CD4-positive, CD25-positive, alpha-beta regulatory T cell (primary cell): Measurements from ENCODE around the gene HDHD5. TPM values are rescaled to one million over a fixed set of nuclear protein-coding genes. Genes with fewer than 3 reads are reported as not detected.
"Not testable (repeated sequence)": the region's sequence is repeated elsewhere in the genome, so short reads cannot be mapped to it uniquely, and the experiment has no call there.

ENCODE experiments used
- ATAC-seq, 2 donors: fragments of 150-1000 bp; cut with Tn5 transposase; one replicate each; pipeline ENCODE4 v1.10.0; 2021; ENCODE audit warnings: low read depth in 2 of 2, moderate number of reproducible peaks in 2 of 2, moderate library complexity in 1 of 2
- DNase-seq, 3 donors: peaks; one replicate each; pipeline versions ENCODE4 v3.0.0 to v3.0.0-alpha.2; 2012 to 2022; ENCODE audit warnings: mixed read lengths in 1 of 3
- H3K27ac ChIP-seq: one replicate; pipeline ENCODE4 v1.7.0; 2013; ENCODE audit warnings: mild to moderate bottlenecking, low read length; ENCODE audit not compliant: insufficient read depth, poor library complexity, severe bottlenecking
- H3K27me3 ChIP-seq: one replicate; pipeline ENCODE4 v1.7.0; 2013; ENCODE audit warnings: low read length; ENCODE audit not compliant: control insufficient read depth, insufficient read depth
- H3K36me3 ChIP-seq: one replicate; pipeline ENCODE4 v1.7.0; 2013; ENCODE audit warnings: mild to moderate bottlenecking, low read length, moderate library complexity; ENCODE audit not compliant: control insufficient read depth, insufficient read depth
- H3K4me1 ChIP-seq: 2 replicates; pipeline ENCODE4 v1.7.0; 2013; ENCODE audit warnings: mild to moderate bottlenecking, low read length; ENCODE audit not compliant: insufficient read depth, control insufficient read depth, poor library complexity, severe bottlenecking
- H3K4me3 ChIP-seq: one replicate; pipeline ENCODE4 v1.7.0; 2013; ENCODE audit warnings: low read depth, mild to moderate bottlenecking, low read length, moderate library complexity
- H3K9me3 ChIP-seq, 2 experiments: 1 replicate in 1 of 2; 2 replicates in 1 of 2; pipeline ENCODE4 v1.7.0; 2013; ENCODE audit warnings: low read length in 2 of 2, mild to moderate bottlenecking in 1 of 2, moderate library complexity in 1 of 2; ENCODE audit not compliant: control insufficient read depth in 2 of 2
- H3K27ac Mint-ChIP-seq, 3 donors: one replicate each; pipeline ENCODE4 v1.8.0; 2020 to 2022; ENCODE audit warnings: mild to moderate bottlenecking in 3 of 3, mixed read lengths in 3 of 3, moderate library complexity in 2 of 3
- H3K27me3 Mint-ChIP-seq: one replicate; pipeline ENCODE4 v1.8.0; 2022; ENCODE audit warnings: mild to moderate bottlenecking, mixed read lengths
- H3K36me3 Mint-ChIP-seq: one replicate; pipeline ENCODE4 v1.8.0; 2020; ENCODE audit warnings: mixed read lengths
- H3K4me1 Mint-ChIP-seq, 4 donors: one replicate each; pipeline ENCODE4 v1.8.0; 2020 to 2022; ENCODE audit warnings: mixed read lengths in 4 of 4, mild to moderate bottlenecking in 1 of 4
- H3K4me3 Mint-ChIP-seq, 4 donors: one replicate each; pipeline ENCODE4 v1.8.0; 2020 to 2022; ENCODE audit warnings: mild to moderate bottlenecking in 4 of 4, mixed read lengths in 4 of 4, moderate library complexity in 3 of 4
- H3K9me3 Mint-ChIP-seq, 7 donors: one replicate each; pipeline ENCODE4 v1.8.0; 2020 to 2022; ENCODE audit warnings: mixed read lengths in 7 of 7, mild to moderate bottlenecking in 3 of 7, moderate library complexity in 2 of 7
- polyA plus RNA-seq, 4 donors: library from polyadenylated mRNA; unstranded; fragments of 300-500 nt; fragmentation: Illumina TruSeq; gene quantifications; one replicate each; pipeline ENCODE4 v1.2.3, GENCODE V29; 2021
- total RNA-seq: library from RNA; stranded (reverse); gene quantifications from one replicate; pipeline ENCODE4 v1.2.3, GENCODE V29; 2022

HDHD5 gene
- total and polyA plus RNA-seq, 5 donors from 2014 or later, result 17.7 to 46.8 (median 44.3) TPM

GRCh38 chr22:17149076-17149815 lies 9.8 kb downstream of the HDHD5 start:
- Mint-ChIP-seq H3K4me3 (no peak overlapping the region), H3K27ac (no peak overlapping the region), H3K36me3 (peaks cover 3% of the 10 kb centered on the region), H3K27me3 (no peaks in the 10 kb centered on the region), H3K4me1 (peaks cover 0 to 19% (median 9%) of the 10 kb centered on the region in 4 donors), H3K9me3 (no peaks in the 10 kb centered on the region)
- Histone ChIP-seq H3K27ac (no peak overlapping the region), H3K4me3 (no peak overlapping the region), H3K4me1 (no peaks in the 10 kb centered on the region), H3K27me3 (no peaks in the 10 kb centered on the region), H3K9me3 (no peaks in the 10 kb centered on the region), H3K36me3 (peaks cover 13% of the 10 kb centered on the region)
- ATAC-seq, result no peak
- DNase-seq, result no peak

DNA sequence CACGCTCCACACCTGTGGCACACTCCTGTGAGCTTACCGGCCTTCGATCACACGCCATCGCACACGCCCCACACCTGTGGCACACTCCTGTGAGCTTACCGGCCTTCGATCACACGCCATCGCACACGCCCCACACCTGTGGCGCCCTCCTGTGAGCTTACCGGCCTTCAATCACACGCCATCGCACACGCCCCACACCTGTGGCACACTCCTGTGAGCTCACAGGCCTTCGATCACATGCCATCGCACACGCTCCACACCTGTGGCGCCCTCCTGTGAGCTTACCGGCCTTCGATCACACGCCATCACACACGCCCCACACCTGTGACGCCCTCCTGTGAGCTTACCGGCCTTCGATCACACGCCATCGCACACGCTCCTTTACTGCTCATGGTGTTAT lies 11.6 kb downstream of the HDHD5 start:
- H3K9me3 ChIP-seq, ATAC-seq, H3K27ac ChIP-seq, H3K4me3 Mint-ChIP-seq, H3K27me3 ChIP-seq, DNase-seq, H3K4me3 ChIP-seq, H3K27me3 Mint-ChIP-seq, H3K4me1 ChIP-seq, H3K9me3 Mint-ChIP-seq: not testable (repeated sequence)
- H3K36me3 Mint-ChIP-seq, result peaks cover 14% of the 10 kb centered on the region
- H3K36me3 ChIP-seq, result peaks cover 25% of the 10 kb centered on the region
- peaks cover 0 to 11% (median 5%) of the 10 kb centered on the region in 4 donors for H3K4me1 Mint-ChIP-seq
- H3K27ac Mint-ChIP-seq, result peak overlapping the region in 1 of 3 donors; percentile 52

GRCh38 chr22:17145021-17145680 lies 13.9 kb downstream of the HDHD5 start:
- no peaks in the 10 kb centered on the region for H3K27me3 Mint-ChIP-seq
- no peaks in the 10 kb centered on the region for H3K9me3 Mint-ChIP-seq
- Histone ChIP-seq H3K4me1 (no peaks in the 10 kb centered on the region), H3K27me3 (no peaks in the 10 kb centered on the region), H3K27ac (no peak overlapping the region), H3K36me3 (peaks cover 36% of the 10 kb centered on the region), H3K9me3 (no peaks in the 10 kb centered on the region), H3K4me3 (no peak overlapping the region)
- H3K27ac Mint-ChIP-seq, result peak overlapping the region in 1 of 3 donors; percentile 38
- H3K4me3 Mint-ChIP-seq, result no peak overlapping the region
- H3K36me3 Mint-ChIP-seq, result peaks cover 21% of the 10 kb centered on the region
- no peak for DNase-seq
- ATAC-seq, result no peak
- H3K4me1 Mint-ChIP-seq, result no peaks in the 10 kb centered on the region

- H3K9me3 ChIP-seq, result no peaks in the 10 kb centered on the region
- Mint-ChIP-seq H3K4me3 (no peak overlapping the region), H3K36me3 (peaks cover 25% of the 10 kb centered on the region), H3K4me1 (no peaks in the 10 kb centered on the region), H3K27ac (no peak overlapping the region), H3K9me3 (no peaks in the 10 kb centered on the region), H3K27me3 (no peaks in the 10 kb centered on the region)
- DNase-seq (no peak), ATAC-seq (no peak)
- H3K4me1 ChIP-seq, result no peaks in the 10 kb centered on the region
- H3K4me3 ChIP-seq, result no peak overlapping the region
- peaks cover 35% of the 10 kb centered on the region for H3K36me3 ChIP-seq
- H3K27ac ChIP-seq, result no peak overlapping the region
- H3K27me3 ChIP-seq, result no peaks in the 10 kb centered on the region
Measured at GRCh38 chr22:17143826-17144225, 15.3 kb downstream of the HDHD5 start.

GRCh38 chr22:17143101-17143500 lies 16.0 kb downstream of the HDHD5 start:
- no peaks in the 10 kb centered on the region for H3K9me3 ChIP-seq
- no peaks in the 10 kb centered on the region for H3K27me3 Mint-ChIP-seq
- H3K27ac Mint-ChIP-seq, result peak overlapping the region in 1 of 3 donors; percentile 46
- ATAC-seq, result no peak
- no peaks in the 10 kb centered on the region for H3K9me3 Mint-ChIP-seq
- H3K4me1 Mint-ChIP-seq, result no peaks in the 10 kb centered on the region
- H3K27ac ChIP-seq, result no peak overlapping the region
- no peak overlapping the region for H3K4me3 Mint-ChIP-seq
- no peaks in the 10 kb centered on the region for H3K4me1 ChIP-seq
- H3K4me3 ChIP-seq, result no peak overlapping the region
- DNase-seq, result no peak
- H3K27me3 ChIP-seq, result no peaks in the 10 kb centered on the region
- H3K36me3 Mint-ChIP-seq, result peaks cover 30% of the 10 kb centered on the region
- peaks cover 39% of the 10 kb centered on the region for H3K36me3 ChIP-seq

DNA sequence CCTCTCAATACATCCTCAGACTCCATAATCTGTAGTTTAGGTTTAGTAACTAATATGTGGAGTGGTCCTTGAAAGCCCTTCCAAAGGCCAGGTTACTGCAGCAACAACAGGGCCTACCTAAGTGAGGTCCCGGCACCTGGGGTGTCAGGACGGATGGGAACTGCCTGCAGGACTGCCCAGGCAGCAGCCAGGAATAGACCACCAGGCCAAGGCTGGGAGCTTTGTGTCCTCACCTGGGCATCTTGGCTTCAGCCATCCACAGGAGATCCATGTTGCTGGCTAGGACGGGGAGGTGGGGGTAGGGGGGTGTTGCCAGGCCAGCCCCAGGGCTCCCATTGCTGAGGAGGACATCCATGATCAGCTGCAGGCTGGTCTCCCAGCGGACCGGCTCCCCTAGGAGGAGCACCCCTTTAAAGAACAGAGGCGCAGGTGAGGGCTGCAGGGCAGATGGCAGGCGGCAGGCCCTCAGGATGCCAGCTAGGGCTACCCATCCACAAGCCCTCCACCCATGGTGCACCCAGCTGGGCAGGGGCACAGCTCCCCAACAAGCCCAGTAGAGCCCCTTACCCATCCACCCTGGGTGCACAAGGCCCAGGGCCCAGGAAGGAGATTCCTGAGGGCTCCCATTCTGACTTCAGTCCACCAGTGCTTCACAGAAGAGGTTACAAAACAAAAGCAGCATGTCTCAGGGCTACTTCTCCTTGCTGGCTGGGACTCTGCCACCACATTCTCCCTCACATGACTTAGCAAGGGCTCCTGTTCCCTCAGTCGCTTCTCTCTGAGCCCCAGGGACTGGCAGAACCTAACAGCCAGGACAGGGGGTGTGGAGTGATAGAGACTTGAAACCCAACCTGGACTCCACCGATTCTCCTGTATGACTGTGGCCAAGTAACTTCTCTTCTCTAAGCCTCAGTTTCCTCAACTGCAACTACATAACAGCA lies 18.0 kb downstream of the HDHD5 start:
- Histone ChIP-seq H3K36me3 (peaks cover 47% of the 10 kb centered on the region), H3K4me1 (no peaks in the 10 kb centered on the region), H3K27ac (no peak overlapping the region), H3K9me3 (no peaks in the 10 kb centered on the region), H3K27me3 (no peaks in the 10 kb centered on the region), H3K4me3 (no peak overlapping the region)
- Mint-ChIP-seq H3K27me3 (no peaks in the 10 kb centered on the region), H3K4me3 (no peak overlapping the region), H3K27ac (no peak overlapping the region), H3K9me3 (no peaks in the 10 kb centered on the region), H3K4me1 (no peaks in the 10 kb centered on the region), H3K36me3 (peaks cover 36% of the 10 kb centered on the region)
- DNase-seq, result no peak
- no peak for ATAC-seq

DNA sequence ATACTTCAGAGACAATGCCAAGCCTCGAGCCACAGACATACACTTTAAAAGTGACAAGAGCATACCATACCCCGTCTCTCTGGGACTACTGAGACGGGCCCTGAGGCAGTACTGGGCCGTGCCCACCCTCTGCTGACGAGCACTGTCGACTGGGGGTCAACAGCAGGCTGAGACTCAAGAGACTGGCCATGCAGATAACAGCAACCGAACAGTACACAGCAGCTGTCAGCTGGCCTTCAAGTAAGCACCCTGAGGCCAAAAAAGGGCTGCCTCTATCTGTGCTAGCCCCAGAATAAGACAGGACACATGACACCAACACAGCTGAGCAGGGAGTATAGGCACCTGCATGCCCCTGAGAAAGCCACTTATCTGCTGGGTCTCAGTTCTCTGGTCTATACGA lies 19.1 kb downstream of the HDHD5 start:
- no peak for DNase-seq
- Mint-ChIP-seq H3K27me3 (no peaks in the 10 kb centered on the region), H3K4me1 (no peaks in the 10 kb centered on the region), H3K27ac (no peak overlapping the region), H3K36me3 (peaks cover 38% of the 10 kb centered on the region), H3K4me3 (no peak overlapping the region), H3K9me3 (no peaks in the 10 kb centered on the region)
- Histone ChIP-seq H3K4me3 (no peak overlapping the region), H3K27ac (no peak overlapping the region), H3K9me3 (no peaks in the 10 kb centered on the region), H3K4me1 (no peaks in the 10 kb centered on the region), H3K27me3 (no peaks in the 10 kb centered on the region), H3K36me3 (peaks cover 46% of the 10 kb centered on the region)
- no peak for ATAC-seq
